ENCODE data around the gene TMEM132E. TPM values are rescaled to one million over a fixed set of nuclear protein-coding genes. Genes with fewer than 3 reads are reported as not detected.
A peak's percentile ranks its signal among the peaks of the same experiment; 100 is the strongest.

Gene TMEM132E
- total and polyA plus RNA-seq, 12 donors: 0.04 to 0.09 TPM; not detected in 10

GRCh38 chr17:34582185-34582900, 3.0 kb downstream of the TMEM132E start:
- Histone ChIP-seq H3K27ac (no peak overlapping the region), H3K36me3 (no peaks in the 10 kb centered on the region), H3K4me3 (peak overlapping the region in 1 of 10 donors; percentile 58), H3K27me3 (peaks cover 30 to 99% (median 93%) of the 10 kb centered on the region in 7 donors), H3K9me3 (no peaks in the 10 kb centered on the region), H3K4me1 (peaks cover 11 to 38% (median 31%) of the 10 kb centered on the region in 9 donors)
- no peak for TF ChIP-seq CTCF (IDR thresholded peaks at IDR 0.05)
- ATAC-seq (no peak), DNase-seq (no peak)
- intact Hi-C loops (cut with DNase I): loop anchor here in 1 of 10 donors (10.0 kb wide), 1 partner anchor 232 kb away; no protein-coding TSS in a partner anchor
- 10 to 12% methylated on average over 21 to 22 of the region's 22 CpGs for WGBS, 2 donors

GRCh38 chr17:34582901-34583245, 3.5 kb downstream of the TMEM132E start:
- intact Hi-C loops (cut with DNase I): loop anchor here in 1 of 10 donors (10.0 kb wide), 1 partner anchor 232 kb away; no protein-coding TSS in a partner anchor

GRCh38 chr17:34584805-34585416, 5.5 kb downstream of the TMEM132E start:
- Histone ChIP-seq H3K9me3 (no peaks in the 10 kb centered on the region), H3K27ac (no peak overlapping the region), H3K4me1 (peaks cover 9 to 24% (median 19%) of the 10 kb centered on the region in 9 donors), H3K36me3 (no peaks in the 10 kb centered on the region), H3K4me3 (no peak overlapping the region), H3K27me3 (peaks cover 23 to 99% (median 86%) of the 10 kb centered on the region in 7 donors)
- DNase-seq (no peak), ATAC-seq (peak in 1 of 8 donors; percentile 35)
- intact Hi-C loops (cut with DNase I): loop anchor here in 1 of 10 donors (10.0 kb wide), 1 partner anchor 230 kb away; no protein-coding TSS in a partner anchor
- WGBS, 2 donors: 27 to 32% methylated on average over 12 of the region's 12 CpGs
- peak in 2 of 9 donors; percentile 21 to 28 for TF ChIP-seq CTCF (IDR thresholded peaks at IDR 0.05)

More at GRCh38 chr17:34582901-34583245, 3.5 kb downstream of the TMEM132E start:
- no peak for DNase-seq
- Histone ChIP-seq H3K27me3 (peaks cover 30 to 99% (median 90%) of the 10 kb centered on the region in 7 donors), H3K36me3 (no peaks in the 10 kb centered on the region), H3K4me3 (no peak overlapping the region), H3K27ac (no peak overlapping the region), H3K4me1 (peaks cover 11 to 38% (median 31%) of the 10 kb centered on the region in 9 donors), H3K9me3 (no peaks in the 10 kb centered on the region)
- ATAC-seq: no peak
- 20 to 36% methylated on average over 3 of the region's 3 CpGs for WGBS, 2 donors
- no peak for TF ChIP-seq CTCF (IDR thresholded peaks at IDR 0.05)

GRCh38 chr17:34586346-34586846, 7.0 kb downstream of the TMEM132E start:
- Histone ChIP-seq H3K9me3 (no peaks in the 10 kb centered on the region), H3K27ac (no peak overlapping the region), H3K4me1 (peaks cover 0 to 9% (median 4%) of the 10 kb centered on the region in 9 donors), H3K4me3 (no peak overlapping the region), H3K36me3 (no peaks in the 10 kb centered on the region), H3K27me3 (peaks cover 8 to 97% (median 83%) of the 10 kb centered on the region in 7 donors)
- ATAC-seq: no peak
- no peak for DNase-seq
- 57 to 65% methylated on average over 3 of the region's 3 CpGs for WGBS, 2 donors
- intact Hi-C loops (cut with DNase I): loop anchor here in 1 of 10 donors (10.0 kb wide), 1 partner anchor 228 kb away; no protein-coding TSS in a partner anchor
- TF ChIP-seq CTCF (IDR thresholded peaks at IDR 0.05): no peak
